ENCODE results near the gene SHD. TPM values are rescaled to one million over a fixed set of nuclear protein-coding genes. Genes with fewer than 3 reads are reported as not detected.
A peak's percentile ranks its signal among the peaks of the same experiment; 100 is the strongest.

SHD gene
- total RNA-seq, 2 donors from 2014 or later: not detected

DNA sequence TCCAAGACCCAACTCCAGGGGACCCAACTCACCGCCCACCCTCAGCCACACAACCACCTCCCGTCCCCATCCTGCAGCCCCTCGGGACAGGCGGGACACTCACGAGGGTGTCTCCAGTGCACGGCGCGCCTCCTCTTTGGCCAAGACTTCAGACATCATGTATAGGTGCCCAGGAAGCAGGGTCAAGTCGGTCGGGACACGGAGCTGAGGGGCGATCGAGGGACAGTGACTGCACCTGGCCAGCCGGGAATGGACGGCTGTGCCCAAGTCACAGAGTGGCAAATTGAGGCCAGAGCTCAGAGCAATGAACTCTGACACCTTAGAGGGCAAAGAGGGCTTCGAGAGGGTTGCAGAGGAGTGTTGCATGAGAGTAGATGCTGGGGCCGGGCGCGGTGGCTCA is 50.8 kb downstream of the SHD start:
- TF ChIP-seq POLR2A (IDR thresholded peaks at IDR 0.05): no peak
- TF ChIP-seq, protein P1, sequence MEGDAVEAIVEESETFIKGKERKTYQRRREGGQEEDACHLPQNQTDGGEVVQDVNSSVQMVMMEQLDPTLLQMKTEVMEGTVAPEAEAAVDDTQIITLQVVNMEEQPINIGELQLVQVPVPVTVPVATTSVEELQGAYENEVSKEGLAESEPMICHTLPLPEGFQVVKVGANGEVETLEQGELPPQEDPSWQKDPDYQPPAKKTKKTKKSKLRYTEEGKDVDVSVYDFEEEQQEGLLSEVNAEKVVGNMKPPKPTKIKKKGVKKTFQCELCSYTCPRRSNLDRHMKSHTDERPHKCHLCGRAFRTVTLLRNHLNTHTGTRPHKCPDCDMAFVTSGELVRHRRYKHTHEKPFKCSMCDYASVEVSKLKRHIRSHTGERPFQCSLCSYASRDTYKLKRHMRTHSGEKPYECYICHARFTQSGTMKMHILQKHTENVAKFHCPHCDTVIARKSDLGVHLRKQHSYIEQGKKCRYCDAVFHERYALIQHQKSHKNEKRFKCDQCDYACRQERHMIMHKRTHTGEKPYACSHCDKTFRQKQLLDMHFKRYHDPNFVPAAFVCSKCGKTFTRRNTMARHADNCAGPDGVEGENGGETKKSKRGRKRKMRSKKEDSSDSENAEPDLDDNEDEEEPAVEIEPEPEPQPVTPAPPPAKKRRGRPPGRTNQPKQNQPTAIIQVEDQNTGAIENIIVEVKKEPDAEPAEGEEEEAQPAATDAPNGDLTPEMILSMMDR (IDR thresholded peaks at IDR 0.05): no peak
- no peak overlapping the region for H3K27ac ChIP-seq
- no peak for DNase-seq
- H3K36me3 ChIP-seq (replicated peaks in 1 of 2; ENCODE audit: insufficient read depth in 1 of 2, low read depth in 2 of 2): no peaks in the 10 kb centered on the region
- H3K9me3 ChIP-seq: no peaks in the 10 kb centered on the region
- no peak for ATAC-seq
- no peaks in the 10 kb centered on the region for H3K27me3 ChIP-seq
- peaks cover 21% of the 10 kb centered on the region for H3K4me1 ChIP-seq
- H3K4me3 ChIP-seq: no peak overlapping the region
- intact Hi-C loops (cut with DNase I): no loop called here
- WGBS, 2 donors: 94 to 98% methylated on average over 14 to 18 of the region's 19 CpGs

DNA sequence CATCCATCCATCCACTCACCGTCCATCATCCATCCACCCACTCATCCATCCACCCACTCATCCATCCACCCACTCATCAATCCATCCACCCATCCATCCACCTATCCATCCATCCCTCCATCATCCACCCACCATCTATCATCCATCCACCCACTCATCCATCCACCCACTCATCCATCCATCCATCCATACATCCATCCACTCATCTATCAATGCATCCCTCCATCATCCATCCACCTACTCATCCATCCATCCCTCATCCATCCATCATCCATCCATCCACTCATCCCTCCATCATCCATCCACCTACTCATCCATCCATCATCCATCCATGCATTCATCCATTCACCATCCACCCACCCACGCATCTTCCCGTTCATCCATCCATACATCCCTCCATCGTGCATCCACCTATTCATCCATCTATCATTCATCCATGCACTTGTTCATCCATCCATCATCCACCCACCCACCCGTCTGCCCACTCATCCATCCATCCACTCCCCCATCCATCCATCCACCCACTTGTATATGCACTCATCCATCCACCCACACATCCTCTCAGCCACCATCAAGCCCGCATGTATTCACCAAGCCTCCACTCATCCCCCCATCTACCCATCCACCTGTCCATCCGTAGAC is 56.0 kb downstream of the SHD start:
- Histone ChIP-seq H3K27ac (no peak overlapping the region), H3K36me3 (replicated peaks in 1 of 2; ENCODE audit: insufficient read depth in 1 of 2, low read depth in 2 of 2) (no peaks in the 10 kb centered on the region), H3K4me3 (no peak overlapping the region), H3K4me1 (peaks cover 6% of the 10 kb centered on the region), H3K27me3 (no peaks in the 10 kb centered on the region), H3K9me3 (no peaks in the 10 kb centered on the region)
- intact Hi-C loops (cut with DNase I): no loop called here
- no peak for TF ChIP-seq POLR2A (IDR thresholded peaks at IDR 0.05)
- TF ChIP-seq, protein P1 (IDR thresholded peaks at IDR 0.05): no peak
- ATAC-seq (no peak), DNase-seq (no peak)
- 95 to 97% methylated on average over 7 of the region's 7 CpGs for WGBS, 2 donors

DNA sequence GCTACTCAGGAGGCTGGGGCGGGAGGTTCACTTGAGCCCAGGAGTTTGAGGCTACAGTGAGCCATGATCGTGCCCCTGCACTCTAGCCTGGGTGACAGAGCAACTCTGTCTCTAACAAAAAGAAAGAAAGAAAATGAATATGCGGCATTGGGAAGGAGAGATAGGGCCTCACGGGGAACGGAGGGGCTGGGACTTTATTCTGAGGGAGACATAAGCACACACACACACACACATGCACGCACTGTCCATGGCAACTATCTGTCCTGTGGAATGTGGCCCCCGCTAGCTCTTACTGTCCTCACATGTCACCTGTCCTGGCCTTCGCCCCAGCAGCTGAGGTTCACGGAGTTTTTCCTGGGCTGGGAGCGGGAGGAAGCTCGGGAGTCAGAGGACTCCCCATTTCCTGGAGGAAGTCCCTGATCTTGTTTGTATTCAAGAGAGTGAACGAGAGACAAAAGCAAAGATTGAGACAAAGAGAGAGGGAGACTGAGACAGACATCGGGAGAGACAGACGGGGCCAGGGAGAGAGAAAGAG is 58.9 kb downstream of the SHD start:
- DNase-seq (peak in 2 of 4 donors; percentile 56 to 61), ATAC-seq (no peak)
- peak overlapping the region; percentile 43 to 58 for H3K4me3 ChIP-seq
- no peaks in the 10 kb centered on the region for H3K9me3 ChIP-seq
- peaks cover 25% of the 10 kb centered on the region for H3K4me1 ChIP-seq
- H3K27ac ChIP-seq: peak overlapping the region; percentile 57 to 90 (median 81)
- H3K27me3 ChIP-seq: no peaks in the 10 kb centered on the region
- H3K36me3 ChIP-seq (replicated peaks in 1 of 2; ENCODE audit: insufficient read depth in 1 of 2, low read depth in 2 of 2): no peaks in the 10 kb centered on the region
- intact Hi-C loops (cut with DNase I): no loop called here
- TF ChIP-seq, protein P1 (IDR thresholded peaks at IDR 0.05): no peak
- peak in 1 of 3 donors; percentile 54 for TF ChIP-seq POLR2A (IDR thresholded peaks at IDR 0.05)
- 8 to 17% methylated on average over 12 to 14 of the region's 14 CpGs for WGBS, 2 donors

DNA sequence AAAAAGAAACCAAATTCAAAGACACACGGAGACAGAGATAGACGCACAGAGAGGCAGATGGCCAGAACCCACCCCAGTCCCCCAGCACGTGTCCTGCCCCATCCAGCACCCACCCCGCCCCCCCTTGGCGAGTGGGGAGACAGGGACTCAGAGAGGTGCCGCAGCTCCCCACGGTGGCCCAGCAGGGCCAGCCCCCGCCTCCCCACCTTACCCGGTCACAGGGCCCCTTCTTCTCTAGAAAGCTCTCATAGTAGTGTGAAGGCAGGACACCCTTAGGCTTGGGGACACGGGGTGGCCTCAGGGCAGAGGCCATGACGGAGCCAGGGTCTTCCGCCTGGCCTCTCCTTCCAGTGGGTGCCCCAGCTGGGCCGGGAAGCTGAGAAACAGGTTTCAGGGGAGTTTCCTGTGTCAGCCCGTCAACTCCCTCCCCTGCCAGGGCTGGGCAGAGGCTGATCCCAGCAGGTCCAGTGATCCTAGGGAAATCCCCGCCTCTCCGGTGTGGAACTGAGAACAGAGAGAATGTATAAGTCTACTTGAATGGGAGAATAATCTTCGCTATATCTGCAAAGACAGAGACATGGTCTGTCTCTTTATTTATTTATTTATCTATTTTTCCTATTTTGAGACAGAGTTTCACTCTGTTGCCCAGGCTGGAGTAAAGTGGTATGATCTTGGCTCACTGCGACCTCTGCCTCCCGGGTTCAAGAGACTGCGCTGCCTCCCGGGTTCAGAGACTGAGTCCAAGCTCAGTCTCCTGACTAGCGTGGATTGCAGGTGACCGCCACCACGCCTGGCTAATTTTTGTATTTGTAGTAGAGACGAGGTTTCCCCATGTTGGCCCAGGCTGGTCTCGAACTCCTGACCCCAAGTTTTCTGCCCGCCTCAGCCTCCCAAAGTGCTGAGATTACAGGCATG is 59.6 kb downstream of the SHD start, which contains the start of gene STAP2:
Gene STAP2, minus strand, starts transcription at position 387 of the 915 bp plus-strand sequence. Its CDS starts 74 bp downstream, at position 313.
- TF ChIP-seq, protein P1 (IDR thresholded peaks at IDR 0.05): no peak
- TF ChIP-seq POLR2A (IDR thresholded peaks at IDR 0.05): peak in 2 of 3 donors; percentile 62 to 71
- DNase-seq: peak; percentile 76 to 86 (median 84)
- intact Hi-C loops (cut with DNase I): no loop called here
- peak within 1 kb of the TSS; percentile 57 to 90 (median 81) for H3K27ac ChIP-seq
- WGBS, 2 donors: 24 to 27% methylated on average over 22 to 27 of the region's 27 CpGs
- no peaks in the 10 kb centered on the region for H3K9me3 ChIP-seq
- peak within 1 kb of the TSS; percentile 43 to 58 for H3K4me3 ChIP-seq
- H3K4me1 ChIP-seq: peaks cover 28% of the 10 kb centered on the region
- no peaks in the 10 kb centered on the region for H3K36me3 ChIP-seq (replicated peaks in 1 of 2; ENCODE audit: insufficient read depth in 1 of 2, low read depth in 2 of 2)
- no peaks in the 10 kb centered on the region for H3K27me3 ChIP-seq
- ATAC-seq: peak; percentile 21

Other genes starting within 250 kb of the SHD start
- 10 to 100 TPM; 30.9 to 31.3 TPM for gene ZBTB7A, start 212.4 kb upstream of the SHD start, total RNA-seq
- gene MAP2K2, start 155.1 kb upstream of the SHD start, total RNA-seq: 10 to 100 TPM; 56.8 to 92.0 TPM
- under 1 TPM in 1 of 2 donors, not detected in 1; 0.52 TPM for gene CREB3L3, start 125.6 kb upstream of the SHD start, total RNA-seq
- 10 to 100 TPM; 13.2 to 54.1 TPM for gene SIRT6, start 96.7 kb upstream of the SHD start, total RNA-seq
- 1 to 10 TPM; 2.1 to 3.6 TPM for gene ANKRD24, start 96.6 kb upstream of the SHD start, total RNA-seq
- gene EBI3, start 49.7 kb upstream of the SHD start, total RNA-seq: 10 to 100 TPM in 1 of 2 donors, under 1 TPM in 1; 0.99 to 27.5 TPM
- gene YJU2, start 32.2 kb upstream of the SHD start, total RNA-seq: 10 to 100 TPM; 15.5 to 20.2 TPM
- not detected for gene TMIGD2, start 23.1 kb downstream of the SHD start, total RNA-seq
- gene FSD1, start 25.3 kb downstream of the SHD start, total RNA-seq: not detected
- gene STAP2, start 59.6 kb downstream of the SHD start, total RNA-seq: 10 to 100 TPM; 17.9 to 31.0 TPM
- gene MPND, start 64.3 kb downstream of the SHD start, total RNA-seq: 1 to 10 TPM in 1 of 2 donors, under 1 TPM in 1; 0.99 to 7.5 TPM
- gene SH3GL1, start 121.3 kb downstream of the SHD start, total RNA-seq: 10 to 100 TPM; 20.4 to 22.6 TPM
- 1 to 10 TPM; 3.4 to 6.3 TPM for gene CHAF1A, start 123.4 kb downstream of the SHD start, total RNA-seq
- gene UBXN6, start 178.5 kb downstream of the SHD start, total RNA-seq: 100 to 1,000 TPM in 1 of 2 donors, 10 to 100 TPM in 1; 64.6 to 107 TPM
- gene HDGFL2, start 193.0 kb downstream of the SHD start, total RNA-seq: 10 to 100 TPM; 24.9 to 33.6 TPM
- 100 to 1,000 TPM in 1 of 2 donors, 10 to 100 TPM in 1; 18.9 to 125 TPM for gene PLIN4, start 239.2 kb downstream of the SHD start, total RNA-seq

All from body of pancreas (tissue), 4 donors.